Parathyroid adenoma (tissue), 2 donors: ENCODE measurements around the gene LONP1.

ENCODE experiments used
- H2AFZ ChIP-seq: fragments of 300-600 bp; sonication (generic); one replicate; pipeline ENCODE4 v1.7.0; 2017; ENCODE audit warnings: antibody characterized with exemption, mild to moderate bottlenecking
- H3K27ac ChIP-seq: fragments of 300-600 bp; sonication (generic); one replicate; pipeline ENCODE4 v1.7.0; 2017
- H3K27me3 ChIP-seq: fragments of 300-600 bp; sonication (generic); one replicate; pipeline ENCODE4 v1.7.0; 2017; ENCODE audit warnings: low read length; ENCODE audit not compliant: control insufficient read depth, insufficient read depth
- H3K36me3 ChIP-seq: fragments of 300-600 bp; sonication (generic); one replicate; pipeline ENCODE4 v1.7.0; 2017; ENCODE audit warnings: low read length; ENCODE audit not compliant: control insufficient read depth, insufficient read depth
- H3K4me1 ChIP-seq: fragments of 300-600 bp; sonication (generic); one replicate; pipeline ENCODE4 v1.7.0; 2017; ENCODE audit warnings: control low read depth
- H3K4me2 ChIP-seq: fragments of 300-600 bp; sonication (generic); one replicate; pipeline ENCODE4 v1.7.0; 2017; ENCODE audit warnings: low read length
- H3K4me3 ChIP-seq: fragments of 300-600 bp; sonication (generic); one replicate; pipeline ENCODE4 v1.7.0; 2017; ENCODE audit warnings: low read depth, low read length
- H3K79me2 ChIP-seq: fragments of 300-600 bp; sonication (generic); one replicate; pipeline ENCODE4 v1.7.0; 2017; ENCODE audit warnings: control low read depth
- H3K9ac ChIP-seq: fragments of 300-600 bp; sonication (generic); one replicate; pipeline ENCODE4 v1.7.0; 2017; ENCODE audit warnings: mild to moderate bottlenecking
- H3K9me3 ChIP-seq: fragments of 300-600 bp; sonication (generic); one replicate; pipeline ENCODE4 v1.7.0; 2017; ENCODE audit warnings: low read length; ENCODE audit not compliant: control insufficient read depth
- TF ChIP-seq, protein P1 (sequence below): fragments of 300-600 bp; sonication (generic); IDR thresholded peaks from one replicate; pipeline ENCODE4 v1.7.0; 2017; ENCODE audit warnings: antibody characterized with exemption, mild to moderate bottlenecking
- donor health status: primary hyperparathyroidism.

Gene LONP1

DNA sequence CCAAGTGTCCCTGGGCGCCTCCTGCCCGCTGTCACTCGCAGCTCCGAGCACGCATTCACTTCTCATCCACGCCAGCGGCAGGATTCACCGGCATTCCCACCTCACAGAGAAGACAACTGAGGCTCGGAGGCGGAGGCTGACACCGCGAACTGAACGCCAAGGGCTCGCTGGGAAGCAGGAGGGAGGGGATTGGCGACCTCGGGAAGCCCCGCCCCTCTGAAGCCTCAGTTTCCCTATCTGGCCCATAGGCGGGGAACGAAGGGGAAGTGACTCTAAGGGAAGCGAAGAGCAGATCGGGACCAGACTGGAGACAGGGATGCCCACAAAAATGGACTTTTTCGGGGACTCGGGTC, 39.9 kb downstream of the LONP1 start:
- Histone ChIP-seq H3K4me3 (peak overlapping the region; percentile 98), H3K27ac (peak overlapping the region; percentile 91), H3K9ac (no peak overlapping the region), H3K27me3 (no peaks in the 10 kb centered on the region), H3K79me2 (no peaks in the 10 kb centered on the region), H3K4me1 (no peaks in the 10 kb centered on the region), H3K4me2 (peak overlapping the region; percentile 98), H3K36me3 (no peaks in the 10 kb centered on the region), H3K9me3 (no peaks in the 10 kb centered on the region), H2AFZ (peak overlapping the region; percentile 76)
- TF ChIP-seq, protein P1, sequence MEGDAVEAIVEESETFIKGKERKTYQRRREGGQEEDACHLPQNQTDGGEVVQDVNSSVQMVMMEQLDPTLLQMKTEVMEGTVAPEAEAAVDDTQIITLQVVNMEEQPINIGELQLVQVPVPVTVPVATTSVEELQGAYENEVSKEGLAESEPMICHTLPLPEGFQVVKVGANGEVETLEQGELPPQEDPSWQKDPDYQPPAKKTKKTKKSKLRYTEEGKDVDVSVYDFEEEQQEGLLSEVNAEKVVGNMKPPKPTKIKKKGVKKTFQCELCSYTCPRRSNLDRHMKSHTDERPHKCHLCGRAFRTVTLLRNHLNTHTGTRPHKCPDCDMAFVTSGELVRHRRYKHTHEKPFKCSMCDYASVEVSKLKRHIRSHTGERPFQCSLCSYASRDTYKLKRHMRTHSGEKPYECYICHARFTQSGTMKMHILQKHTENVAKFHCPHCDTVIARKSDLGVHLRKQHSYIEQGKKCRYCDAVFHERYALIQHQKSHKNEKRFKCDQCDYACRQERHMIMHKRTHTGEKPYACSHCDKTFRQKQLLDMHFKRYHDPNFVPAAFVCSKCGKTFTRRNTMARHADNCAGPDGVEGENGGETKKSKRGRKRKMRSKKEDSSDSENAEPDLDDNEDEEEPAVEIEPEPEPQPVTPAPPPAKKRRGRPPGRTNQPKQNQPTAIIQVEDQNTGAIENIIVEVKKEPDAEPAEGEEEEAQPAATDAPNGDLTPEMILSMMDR = no peak

GRCh38 chr19:5679289-5680083, 40.5 kb downstream of the LONP1 start:
- H3K4me3 ChIP-seq = peak overlapping the region; percentile 98
- TF ChIP-seq, protein P1 = peak; percentile 10
- H3K9me3 ChIP-seq = no peaks in the 10 kb centered on the region
- H3K4me2 ChIP-seq = peak overlapping the region; percentile 98
- no peak overlapping the region for H3K27ac ChIP-seq
- H3K36me3 ChIP-seq = no peaks in the 10 kb centered on the region
- H2AFZ ChIP-seq = peak overlapping the region; percentile 76
- no peaks in the 10 kb centered on the region for H3K4me1 ChIP-seq
- H3K9ac ChIP-seq = no peak overlapping the region
- no peaks in the 10 kb centered on the region for H3K79me2 ChIP-seq
- H3K27me3 ChIP-seq = no peaks in the 10 kb centered on the region

- Histone ChIP-seq H3K4me3 (no peak overlapping the region), H2AFZ (no peak overlapping the region), H3K27ac (no peak overlapping the region), H3K9me3 (no peaks in the 10 kb centered on the region), H3K9ac (no peak overlapping the region), H3K4me2 (no peak overlapping the region), H3K27me3 (no peaks in the 10 kb centered on the region), H3K36me3 (no peaks in the 10 kb centered on the region), H3K4me1 (no peaks in the 10 kb centered on the region), H3K79me2 (no peaks in the 10 kb centered on the region)
- TF ChIP-seq, protein P1 = no peak
Observed at GRCh38 chr19:5678071-5678718, 41.8 kb downstream of the LONP1 start.

DNA sequence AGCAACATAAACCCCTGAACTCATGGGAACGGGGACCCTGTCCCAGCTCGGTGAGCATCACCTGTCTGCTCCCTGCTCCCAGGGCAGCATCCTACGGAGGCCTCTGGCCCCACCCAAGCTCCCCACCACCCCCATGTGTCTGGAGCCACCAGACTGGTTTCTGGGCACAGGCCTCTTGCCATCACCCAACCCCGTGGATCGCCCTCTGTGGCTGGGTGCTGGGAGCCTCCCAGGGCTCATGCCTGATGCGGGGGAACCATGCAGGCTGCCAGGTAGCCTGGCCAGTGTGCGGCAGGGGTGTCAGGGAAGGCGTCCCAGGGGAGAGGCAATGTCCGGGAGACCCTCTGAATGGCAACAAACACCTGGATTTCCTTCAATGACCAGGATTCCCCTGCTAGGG, 42.4 kb downstream of the LONP1 start:
- H3K4me2 ChIP-seq = no peak overlapping the region
- H3K9me3 ChIP-seq = no peaks in the 10 kb centered on the region
- H3K4me3 ChIP-seq = no peak overlapping the region
- TF ChIP-seq, protein P1 = no peak
- H3K79me2 ChIP-seq = no peaks in the 10 kb centered on the region
- no peak overlapping the region for H3K9ac ChIP-seq
- no peaks in the 10 kb centered on the region for H3K27me3 ChIP-seq
- H3K4me1 ChIP-seq = no peaks in the 10 kb centered on the region
- H2AFZ ChIP-seq = no peak overlapping the region
- no peak overlapping the region for H3K27ac ChIP-seq
- H3K36me3 ChIP-seq = no peaks in the 10 kb centered on the region
